ENCODE measurements around the gene ANKRD33.

GRCh38 chr12:51890133-51890464 is 2.2 kb downstream of the ANKRD33 start:
- TF ChIP-seq ZSCAN5A (CRISPR knock-in tag; IDR thresholded peaks at IDR 0.05; ENCODE audit: borderline replicate concordance) = no peak
- no peak for TF ChIP-seq IRF9 (CRISPR knock-in tag; IDR thresholded peaks at IDR 0.05; ENCODE audit: borderline replicate concordance)
- TF ChIP-seq CENPX (CRISPR knock-in tag; IDR thresholded peaks at IDR 0.05) = no peak
- TF ChIP-seq NR2F2 (IDR thresholded peaks at IDR 0.05; ENCODE audit: borderline replicate concordance, low read depth) = no peak
- TF ChIP-seq CREB1 (IDR thresholded peaks at IDR 0.05) = no peak
- TF ChIP-seq CREB1 (CRISPR knock-in tag; IDR thresholded peaks at IDR 0.05) = no peak
